C4-2B (cell line): ENCODE results near the gene KLLN.

Source experiments
- CTCF ChIP-seq: fragments of 450-650 bp; conservative IDR thresholded peaks from 2 replicates; pipeline ENCODE4 v1.5.1; 2017; ENCODE audit warnings: mild to moderate bottlenecking
- ZFX ChIP-seq: fragments of 450-650 bp; IDR thresholded peaks from 2 replicates; pipeline ENCODE4 v1.6.1; 2017

DNA sequence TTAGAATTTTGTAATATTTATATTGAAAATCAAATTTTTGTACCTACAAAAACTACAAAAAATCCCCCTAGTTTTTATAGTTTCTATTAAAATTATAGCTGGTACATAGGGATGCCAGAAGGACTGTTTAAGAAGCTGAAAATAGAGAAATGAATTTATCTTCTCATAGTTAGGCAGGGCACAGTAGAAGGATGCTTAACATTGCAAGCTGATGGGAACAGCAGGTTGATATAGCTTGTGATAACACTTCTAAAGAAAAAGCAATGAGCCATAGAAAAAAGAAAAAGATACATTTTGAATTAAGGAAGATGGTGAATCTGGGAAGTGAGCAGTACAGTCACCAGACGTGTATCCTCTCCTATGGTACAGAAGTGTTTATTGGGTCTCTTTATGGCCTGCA lies 32.1 kb upstream of the KLLN start:
- TF ChIP-seq CTCF (no peak), ZFX (no peak)
